ENCODE results near the gene ZNF132. TPM values are rescaled to one million over a fixed set of nuclear protein-coding genes. Genes with fewer than 3 reads are reported as not detected.

The ZNF132 gene
- total and polyA plus RNA-seq, 9 of the 15 experiments (the other 6 are each of a cell fraction or from before 2014, with no cell fraction given), result 0.03 to 0.42 (median 0.10) TPM; not detected in 5

DNA sequence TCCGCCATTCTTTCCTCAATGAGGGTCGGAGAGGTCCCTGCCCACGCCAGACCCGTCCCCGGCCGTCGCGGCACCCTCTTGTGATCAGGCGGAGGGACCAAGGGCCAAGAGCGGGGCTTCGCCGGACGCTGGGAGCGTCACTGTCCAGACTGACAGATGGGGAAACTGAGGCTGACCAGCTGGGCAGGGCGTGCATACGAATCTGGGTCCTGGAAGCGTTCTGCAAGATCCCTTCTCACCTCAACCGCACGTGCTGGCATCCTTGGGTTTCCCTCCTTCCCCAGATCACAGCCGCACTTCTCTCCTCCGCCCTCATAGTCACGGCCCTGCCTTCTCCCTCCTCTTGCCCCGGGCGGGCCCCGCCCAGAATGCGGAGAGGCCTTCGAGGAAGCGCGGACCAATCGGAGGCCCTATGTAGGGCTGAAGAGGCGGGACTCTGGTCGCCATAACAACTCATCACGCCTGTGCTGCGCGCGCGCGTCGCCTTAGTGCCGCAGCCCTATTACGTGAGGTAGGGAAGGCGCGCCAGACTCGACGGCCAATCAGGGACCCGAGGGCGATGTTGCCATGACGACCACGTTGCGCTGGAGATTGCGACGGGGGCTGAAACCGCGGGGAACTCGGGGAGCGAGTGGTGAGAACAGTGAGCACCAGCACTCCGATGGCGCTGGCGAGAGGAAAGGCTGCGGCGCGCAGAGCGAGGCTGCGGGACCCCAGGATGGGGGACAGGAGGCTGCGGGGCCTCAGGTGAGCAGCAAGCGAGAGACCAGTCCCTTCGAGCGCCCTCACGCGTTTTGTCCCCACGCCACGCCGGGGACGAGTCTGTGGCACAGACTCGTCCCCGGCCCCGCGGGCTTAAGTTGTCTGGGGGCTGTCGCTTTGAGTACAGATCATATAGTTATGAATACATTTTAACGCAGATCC, 38.8 kb downstream of the ZNF132 start (continued):
- TF ChIP-seq ZNF655 (CRISPR knock-in tag; IDR thresholded peaks at IDR 0.05) (no peak), POLR2H (tag; IDR thresholded peaks at IDR 0.05; ENCODE audit: low read depth) (peak; percentile 84), PCBP2 (IDR thresholded peaks at IDR 0.05; ENCODE audit: low read depth, low read length, poor library complexity, severe bottlenecking) (no peak), RBM34 (IDR thresholded peaks at IDR 0.05; ENCODE audit: borderline replicate concordance, insufficient read depth, low read length) (no peak), SOX6 (IDR thresholded peaks at IDR 0.05) (no peak), TAF9B (IDR thresholded peaks at IDR 0.05; ENCODE audit: partially characterized antibody) (no peak), GABPA (tag; conservative IDR thresholded peaks at IDR 0.05; ENCODE audit: low read depth) (peak; percentile 45; the same call in 1 of the 2 replicates), TCF7 (IDR thresholded peaks at IDR 0.05; ENCODE audit: borderline replicate concordance) (no peak), FOS (IDR thresholded peaks at IDR 0.05; ENCODE audit: extremely low read depth, insufficient read length) (peak; percentile 65), ATF1 (CRISPR knock-in tag; IDR thresholded peaks at IDR 0.05) (peak; percentile 86), ATF1 (tag; IDR thresholded peaks at IDR 0.05) (peak; percentile 97), MYBL2 (IDR thresholded peaks at IDR 0.05; ENCODE audit: low read depth) (no peak), MYBL2 (CRISPR knock-in tag; IDR thresholded peaks at IDR 0.05; ENCODE audit: borderline replicate concordance) (no peak)
- TF ChIP-seq, protein P1, sequence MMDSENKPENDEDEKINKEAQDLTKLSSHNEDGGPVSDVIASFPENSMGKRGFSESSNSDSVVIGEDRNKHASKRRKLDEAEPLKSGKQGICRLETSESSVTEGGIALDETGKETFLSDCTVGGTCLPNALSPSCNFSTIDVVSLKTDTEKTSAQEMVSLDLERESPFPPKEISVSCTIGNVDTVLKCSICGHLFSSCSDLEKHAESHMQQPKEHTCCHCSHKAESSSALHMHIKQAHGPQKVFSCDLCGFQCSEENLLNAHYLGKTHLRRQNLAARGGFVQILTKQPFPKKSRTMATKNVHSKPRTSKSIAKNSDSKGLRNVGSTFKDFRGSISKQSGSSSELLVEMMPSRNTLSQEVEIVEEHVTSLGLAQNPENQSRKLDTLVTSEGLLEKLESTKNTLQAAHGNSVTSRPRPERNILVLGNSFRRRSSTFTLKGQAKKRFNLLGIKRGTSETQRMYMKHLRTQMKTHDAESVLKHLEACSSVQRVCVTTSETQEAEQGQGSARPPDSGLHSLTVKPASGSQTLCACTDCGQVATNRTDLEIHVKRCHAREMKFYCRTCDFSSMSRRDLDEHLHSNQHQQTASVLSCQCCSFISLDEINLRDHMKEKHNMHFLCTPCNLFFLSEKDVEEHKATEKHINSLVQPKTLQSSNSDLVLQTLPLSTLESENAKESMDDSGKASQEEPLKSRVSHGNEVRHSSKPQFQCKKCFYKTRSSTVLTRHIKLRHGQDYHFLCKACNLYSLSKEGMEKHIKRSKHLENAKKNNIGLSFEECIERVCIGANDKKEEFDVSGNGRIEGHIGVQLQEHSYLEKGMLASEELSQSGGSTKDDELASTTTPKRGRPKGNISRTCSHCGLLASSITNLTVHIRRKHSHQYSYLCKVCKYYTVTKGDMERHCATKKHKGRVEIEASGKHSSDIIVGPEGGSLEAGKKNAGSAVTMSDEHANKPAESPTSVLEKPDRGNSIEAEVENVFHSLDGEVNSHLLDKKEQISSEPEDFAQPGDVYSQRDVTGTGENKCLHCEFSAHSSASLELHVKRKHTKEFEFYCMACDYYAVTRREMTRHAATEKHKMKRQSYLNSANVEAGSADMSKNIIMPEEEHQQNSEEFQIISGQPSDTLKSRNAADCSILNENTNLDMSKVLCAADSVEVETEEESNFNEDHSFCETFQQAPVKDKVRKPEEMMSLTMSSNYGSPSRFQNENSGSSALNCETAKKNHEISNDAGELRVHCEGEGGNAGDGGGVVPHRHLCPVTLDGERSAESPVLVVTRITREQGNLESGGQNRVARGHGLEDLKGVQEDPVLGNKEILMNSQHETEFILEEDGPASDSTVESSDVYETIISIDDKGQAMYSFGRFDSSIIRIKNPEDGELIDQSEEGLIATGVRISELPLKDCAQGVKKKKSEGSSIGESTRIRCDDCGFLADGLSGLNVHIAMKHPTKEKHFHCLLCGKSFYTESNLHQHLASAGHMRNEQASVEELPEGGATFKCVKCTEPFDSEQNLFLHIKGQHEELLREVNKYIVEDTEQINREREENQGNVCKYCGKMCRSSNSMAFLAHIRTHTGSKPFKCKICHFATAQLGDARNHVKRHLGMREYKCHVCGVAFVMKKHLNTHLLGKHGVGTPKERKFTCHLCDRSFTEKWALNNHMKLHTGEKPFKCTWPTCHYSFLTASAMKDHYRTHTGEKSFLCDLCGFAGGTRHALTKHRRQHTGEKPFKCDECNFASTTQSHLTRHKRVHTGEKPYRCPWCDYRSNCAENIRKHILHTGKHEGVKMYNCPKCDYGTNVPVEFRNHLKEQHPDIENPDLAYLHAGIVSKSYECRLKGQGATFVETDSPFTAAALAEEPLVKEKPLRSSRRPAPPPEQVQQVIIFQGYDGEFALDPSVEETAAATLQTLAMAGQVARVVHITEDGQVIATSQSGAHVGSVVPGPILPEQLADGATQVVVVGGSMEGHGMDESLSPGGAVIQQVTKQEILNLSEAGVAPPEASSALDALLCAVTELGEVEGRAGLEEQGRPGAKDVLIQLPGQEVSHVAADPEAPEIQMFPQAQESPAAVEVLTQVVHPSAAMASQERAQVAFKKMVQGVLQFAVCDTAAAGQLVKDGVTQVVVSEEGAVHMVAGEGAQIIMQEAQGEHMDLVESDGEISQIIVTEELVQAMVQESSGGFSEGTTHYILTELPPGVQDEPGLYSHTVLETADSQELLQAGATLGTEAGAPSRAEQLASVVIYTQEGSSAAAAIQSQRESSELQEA (IDR thresholded peaks at IDR 0.05; ENCODE audit: low read depth), result no peak
- TF ChIP-seq, protein P2, sequence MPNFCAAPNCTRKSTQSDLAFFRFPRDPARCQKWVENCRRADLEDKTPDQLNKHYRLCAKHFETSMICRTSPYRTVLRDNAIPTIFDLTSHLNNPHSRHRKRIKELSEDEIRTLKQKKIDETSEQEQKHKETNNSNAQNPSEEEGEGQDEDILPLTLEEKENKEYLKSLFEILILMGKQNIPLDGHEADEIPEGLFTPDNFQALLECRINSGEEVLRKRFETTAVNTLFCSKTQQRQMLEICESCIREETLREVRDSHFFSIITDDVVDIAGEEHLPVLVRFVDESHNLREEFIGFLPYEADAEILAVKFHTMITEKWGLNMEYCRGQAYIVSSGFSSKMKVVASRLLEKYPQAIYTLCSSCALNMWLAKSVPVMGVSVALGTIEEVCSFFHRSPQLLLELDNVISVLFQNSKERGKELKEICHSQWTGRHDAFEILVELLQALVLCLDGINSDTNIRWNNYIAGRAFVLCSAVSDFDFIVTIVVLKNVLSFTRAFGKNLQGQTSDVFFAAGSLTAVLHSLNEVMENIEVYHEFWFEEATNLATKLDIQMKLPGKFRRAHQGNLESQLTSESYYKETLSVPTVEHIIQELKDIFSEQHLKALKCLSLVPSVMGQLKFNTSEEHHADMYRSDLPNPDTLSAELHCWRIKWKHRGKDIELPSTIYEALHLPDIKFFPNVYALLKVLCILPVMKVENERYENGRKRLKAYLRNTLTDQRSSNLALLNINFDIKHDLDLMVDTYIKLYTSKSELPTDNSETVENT (CRISPR knock-in tag; IDR thresholded peaks at IDR 0.05), result peak; percentile 45; the same call in 1 of the 2 replicates

Data from K562 (cell line).